Measurements from ENCODE around the gene SYAP1. TPM values are rescaled to one million over a fixed set of nuclear protein-coding genes. Genes with fewer than 3 reads are reported as not detected.

SYAP1 gene
- total RNA-seq, 1 experiment from 2014 or later: 18.5 TPM

- no peak for TF ChIP-seq AFF4 (CRISPR knock-in tag; IDR thresholded peaks at IDR 0.05; ENCODE audit: borderline replicate concordance)
- TF ChIP-seq ATF2 (CRISPR knock-in tag; IDR thresholded peaks at IDR 0.05; ENCODE audit: borderline replicate concordance, low read depth): no peak
These were observed 31.9 kb upstream of the SYAP1 start (continued) for GRCh38 chrX:16687514-16687913.

- TF ChIP-seq ZNF263 (CRISPR knock-in tag; IDR thresholded peaks at IDR 0.05; ENCODE audit: low read depth) (no peak), CTCF (IDR thresholded peaks at IDR 0.05) (peak; percentile 63), ARID4B (CRISPR knock-in tag; IDR thresholded peaks at IDR 0.05; ENCODE audit: borderline replicate concordance) (no peak)
- Mint-ChIP-seq H3K27me3 (ENCODE audit: low read depth) (no peaks in the 10 kb centered on the region), H3K36me3 (peaks cover 49% of the 10 kb centered on the region), H3K4me3 (no peak overlapping the region), H3K27ac (no peak overlapping the region), H3K4me1 (peaks cover 8% of the 10 kb centered on the region), H3K9me3 (no peaks in the 10 kb centered on the region)
- POLR2A ChIA-PET: no interaction called here
- ATAC-seq (0 out of 2 replicates have a peak, but pooled peaks have one; percentile 26), DNase-seq (ENCODE audit: low spot score) (peak; percentile 70)
- CTCF ChIA-PET: interaction anchor here (1.0 kb wide), 1 partner anchor 104 kb away, joined by 3 read pairs; no protein-coding TSS in a partner anchor
These were observed 24.2 kb upstream of the SYAP1 start for GRCh38 chrX:16695079-16695676.

- Mint-ChIP-seq H3K4me3 (no peak overlapping the region), H3K27ac (peak overlapping the region; percentile 72; the same call in 1 of the 2 replicates), H3K4me1 (peaks cover 8% of the 10 kb centered on the region), H3K9me3 (no peaks in the 10 kb centered on the region), H3K27me3 (ENCODE audit: low read depth) (no peaks in the 10 kb centered on the region), H3K36me3 (peaks cover 45% of the 10 kb centered on the region)
- POLR2A ChIA-PET: interaction anchor here (0.5 kb wide), 1 partner anchor 67 kb away, joined by 3 read pairs; no protein-coding TSS in a partner anchor
- no peak for ATAC-seq
- DNase-seq (ENCODE audit: low spot score): no peak
- CTCF ChIA-PET: no interaction called here
- TF ChIP-seq ATF1 (CRISPR knock-in tag; IDR thresholded peaks at IDR 0.05) (no peak), E2F1 (CRISPR knock-in tag; IDR thresholded peaks at IDR 0.05) (no peak), ZBTB43 (CRISPR knock-in tag; IDR thresholded peaks at IDR 0.05) (no peak), RORB (CRISPR knock-in tag; IDR thresholded peaks at IDR 0.05) (no peak), AR (CRISPR knock-in tag; IDR thresholded peaks at IDR 0.05) (no peak), TEAD4 (CRISPR knock-in tag; IDR thresholded peaks at IDR 0.05) (no peak), SMAD3 (CRISPR knock-in tag; IDR thresholded peaks at IDR 0.05; ENCODE audit: borderline replicate concordance) (no peak), NR2C2 (CRISPR knock-in tag; IDR thresholded peaks at IDR 0.05) (no peak), MYBL2 (CRISPR knock-in tag; IDR thresholded peaks at IDR 0.05) (no peak)
These were observed 22.5 kb upstream of the SYAP1 start for GRCh38 chrX:16696956-16697355.
